ENCODE measurements around the gene RAB7A.

- TF ChIP-seq POLR2A (IDR thresholded peaks at IDR 0.05; ENCODE audit: control extremely low read depth in 1 of 2, low read depth in 2 of 2, low read length in 2 of 2) (no peak), YY1 (IDR thresholded peaks at IDR 0.05; ENCODE audit: low read depth, low read length) (no peak), EZH2 (IDR thresholded peaks at IDR 0.05; ENCODE audit: low read depth, low read length, severe bottlenecking) (no peak), SIN3A (conservative IDR thresholded peaks at IDR 0.05 in 1 of 2, IDR thresholded peaks at IDR 0.05 in 1 of 2; ENCODE audit: low read depth in 1 of 2, low read length in 2 of 2) (no peak), SP4 (IDR thresholded peaks at IDR 0.05; ENCODE audit: low read length) (no peak), SUZ12 (IDR thresholded peaks at IDR 0.05; ENCODE audit: low read length) (no peak), ASH2L (IDR thresholded peaks at IDR 0.05; ENCODE audit: low read length) (no peak)
- TF ChIP-seq, protein P1, sequence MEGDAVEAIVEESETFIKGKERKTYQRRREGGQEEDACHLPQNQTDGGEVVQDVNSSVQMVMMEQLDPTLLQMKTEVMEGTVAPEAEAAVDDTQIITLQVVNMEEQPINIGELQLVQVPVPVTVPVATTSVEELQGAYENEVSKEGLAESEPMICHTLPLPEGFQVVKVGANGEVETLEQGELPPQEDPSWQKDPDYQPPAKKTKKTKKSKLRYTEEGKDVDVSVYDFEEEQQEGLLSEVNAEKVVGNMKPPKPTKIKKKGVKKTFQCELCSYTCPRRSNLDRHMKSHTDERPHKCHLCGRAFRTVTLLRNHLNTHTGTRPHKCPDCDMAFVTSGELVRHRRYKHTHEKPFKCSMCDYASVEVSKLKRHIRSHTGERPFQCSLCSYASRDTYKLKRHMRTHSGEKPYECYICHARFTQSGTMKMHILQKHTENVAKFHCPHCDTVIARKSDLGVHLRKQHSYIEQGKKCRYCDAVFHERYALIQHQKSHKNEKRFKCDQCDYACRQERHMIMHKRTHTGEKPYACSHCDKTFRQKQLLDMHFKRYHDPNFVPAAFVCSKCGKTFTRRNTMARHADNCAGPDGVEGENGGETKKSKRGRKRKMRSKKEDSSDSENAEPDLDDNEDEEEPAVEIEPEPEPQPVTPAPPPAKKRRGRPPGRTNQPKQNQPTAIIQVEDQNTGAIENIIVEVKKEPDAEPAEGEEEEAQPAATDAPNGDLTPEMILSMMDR (IDR thresholded peaks at IDR 0.05; ENCODE audit: control extremely low read depth in 1 of 3, insufficient read depth in 1 of 3, low read depth in 1 of 3, low read length in 3 of 3): no peak
Measured at GRCh38 chr3:128740621-128741020, 14.6 kb downstream of the RAB7A start.

Data from H1 (cell line).